Neuronal stem cell (in vitro differentiated cells): ENCODE data around the gene ASB2.

Experiments
- DNase-seq: peaks from one replicate; pipeline ENCODE4 v3.0.0-alpha.2; 2013; ENCODE audit warnings: low spot score
- H2AFZ ChIP-seq: one replicate; pipeline ENCODE4 v1.6.1; 2013; ENCODE audit warnings: mild to moderate bottlenecking, low read length, inconsistent platforms
- H2AK5ac ChIP-seq: 2 replicates; pipeline ENCODE4 v1.6.1; 2013; ENCODE audit warnings: low read depth, mild to moderate bottlenecking, inconsistent platforms, low read length, moderate library complexity, mixed read lengths
- H2BK120ac ChIP-seq: 2 replicates; pipeline ENCODE4 v1.6.1; 2013; ENCODE audit warnings: low read depth, mild to moderate bottlenecking, inconsistent platforms, low read length, moderate library complexity, mixed read lengths
- H2BK12ac ChIP-seq: one replicate; pipeline ENCODE4 v1.6.1; 2013; ENCODE audit warnings: low read length, inconsistent platforms
- H2BK15ac ChIP-seq: 2 replicates; pipeline ENCODE4 v1.6.1; 2013; ENCODE audit warnings: mild to moderate bottlenecking, low read length, inconsistent platforms, mixed read lengths
- H2BK5ac ChIP-seq: one replicate; pipeline ENCODE4 v1.6.1; 2013; ENCODE audit warnings: inconsistent platforms, mild to moderate bottlenecking, low read length, moderate library complexity
- H3K14ac ChIP-seq: one replicate; pipeline ENCODE4 v1.6.1; 2013; ENCODE audit warnings: low read length, inconsistent platforms
- H3K18ac ChIP-seq: 2 replicates; pipeline ENCODE4 v1.6.1; 2013; ENCODE audit warnings: low read length, inconsistent platforms
- H3K23ac ChIP-seq: 2 replicates; pipeline ENCODE4 v1.6.1; 2013; ENCODE audit warnings: low read depth, mild to moderate bottlenecking, mixed read lengths, low read length, inconsistent platforms; ENCODE audit not compliant: poor library complexity
- H3K27ac ChIP-seq: replicated peaks from 3 replicates; pipeline ENCODE4 v1.5.1; 2013; ENCODE audit warnings: low read length, inconsistent platforms
- H3K27me3 ChIP-seq, 3 experiments: 2 replicates each; pipeline ENCODE4 v1.6.1; 2013; ENCODE audit warnings: low read length in 3 of 3, mild to moderate bottlenecking in 2 of 3, inconsistent platforms in 1 of 3, low read depth in 1 of 3, mixed read lengths in 1 of 3, moderate library complexity in 1 of 3; ENCODE audit not compliant: control insufficient read depth in 3 of 3, insufficient read depth in 3 of 3
- H3K36me3 ChIP-seq, 2 donors: replicated peaks in 1 of 2; 2 replicates each; pipeline ENCODE4 v1.6.1; 2013; ENCODE audit warnings: low read length in 2 of 2; ENCODE audit not compliant: control insufficient read depth in 2 of 2, insufficient read depth in 2 of 2
- H3K4ac ChIP-seq: 2 replicates; pipeline ENCODE4 v1.6.1; 2013; ENCODE audit warnings: inconsistent platforms, mild to moderate bottlenecking, low read length, moderate library complexity
- H3K4me1 ChIP-seq, 2 donors: 1 replicate in 1 of 2; 2 replicates in 1 of 2; pipeline ENCODE4 v1.6.1; 2013; ENCODE audit warnings: low read length in 2 of 2, low read depth in 1 of 2; ENCODE audit not compliant: control insufficient read depth in 2 of 2, insufficient read depth in 1 of 2
- H3K4me2 ChIP-seq: one replicate; pipeline ENCODE4 v1.6.1; 2013; ENCODE audit warnings: mild to moderate bottlenecking, low read length, inconsistent platforms; ENCODE audit not compliant: insufficient read depth, poor library complexity, severe bottlenecking
- H3K4me3 ChIP-seq, 2 donors: 2 replicates each; pipeline ENCODE4 v1.5.1; 2013; ENCODE audit warnings: low read length in 2 of 2, mild to moderate bottlenecking in 2 of 2, inconsistent platforms in 1 of 2, moderate library complexity in 1 of 2
- H3K79me1 ChIP-seq: one replicate; pipeline ENCODE4 v1.6.1; 2013; ENCODE audit warnings: low read depth, mild to moderate bottlenecking, inconsistent platforms, low read length, moderate library complexity
- H3K9ac ChIP-seq: one replicate; pipeline ENCODE4 v1.6.1; 2013; ENCODE audit warnings: mild to moderate bottlenecking, low read depth, low read length, inconsistent platforms; ENCODE audit not compliant: poor library complexity
- H3K9me3 ChIP-seq, 2 donors: replicated peaks in 1 of 2; 2 replicates each; pipeline versions ENCODE3 to v1.6.1; 2013; ENCODE audit warnings: low read length in 2 of 2, mild to moderate bottlenecking in 2 of 2, inconsistent platforms in 1 of 2, low read depth in 1 of 2, mixed read lengths in 1 of 2, moderate library complexity in 1 of 2; ENCODE audit not compliant: control insufficient read depth in 2 of 2, insufficient read depth in 1 of 2
- H4K8ac ChIP-seq: one replicate; pipeline ENCODE4 v1.6.1; 2013; ENCODE audit warnings: low read depth, mild to moderate bottlenecking, inconsistent platforms, low read length, moderate library complexity
- H4K91ac ChIP-seq: one replicate; pipeline ENCODE4 v1.6.1; 2013; ENCODE audit warnings: low read length, low read depth, mild to moderate bottlenecking, inconsistent platforms; ENCODE audit not compliant: poor library complexity
- WGBS, 2 donors: extraction: QIAGEN DNeasy Blood & Tissue Kit; methylation state at CpG; one replicate each; pipeline ENCODE4 v1.1.7; 2013; ENCODE audit warnings: missing lambda C conversion rate in 2 of 2, mixed read lengths in 1 of 2; ENCODE audit not compliant: insufficient read length in 2 of 2, insufficient replicate concordance in 1 of 2; ENCODE audit errors: extremely low coverage in 2 of 2; 5-methylcytosine and 5-hydroxymethylcytosine counted together

The ASB2 gene

DNA sequence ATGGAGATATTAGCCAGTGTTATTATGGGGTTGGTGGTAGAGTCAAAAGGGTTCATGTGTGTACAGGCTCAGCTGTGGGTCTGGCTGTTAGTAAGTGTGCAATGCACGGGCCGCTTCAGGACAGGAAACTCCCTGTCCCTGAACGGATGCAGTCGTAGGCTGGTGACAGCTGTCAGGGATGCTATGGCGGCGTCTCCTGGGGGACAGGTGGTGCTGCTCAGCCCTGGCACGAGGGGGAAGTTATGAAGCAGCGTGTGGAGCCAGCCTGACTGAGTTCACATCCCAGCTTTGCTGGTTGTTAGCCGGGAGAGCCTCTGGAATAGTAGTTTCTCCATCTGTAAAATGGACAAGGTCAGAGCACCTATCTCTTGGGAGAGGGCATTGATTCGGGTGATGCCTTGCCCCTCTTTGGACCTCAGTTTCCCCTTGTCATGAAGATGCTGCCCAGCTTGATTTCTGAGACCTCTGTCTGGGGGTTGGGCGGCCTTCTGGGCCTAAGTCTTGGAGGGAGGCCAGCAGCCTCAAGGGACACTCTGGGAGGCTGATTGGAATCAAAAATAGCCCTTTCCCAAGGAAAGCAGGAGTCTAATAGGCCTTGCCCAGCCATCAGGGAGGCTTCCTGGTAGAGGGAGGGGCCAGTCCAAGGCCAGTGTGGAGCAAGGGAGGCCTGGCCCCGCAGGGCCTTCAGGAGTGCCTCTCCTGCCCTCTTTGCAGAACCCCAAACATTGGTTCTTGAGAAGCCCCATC lies 7.1 kb downstream of the ASB2 start:
- Histone ChIP-seq H3K4me3 (no peak overlapping the region), H3K27me3 (peaks cover 0 to 23% (median 0%) of the 10 kb centered on the region in 3 experiments), H3K36me3 (no peaks in the 10 kb centered on the region), H3K9me3 (no peaks in the 10 kb centered on the region), H2AFZ (no peak overlapping the region), H3K4ac (no peak overlapping the region), H2BK12ac (no peak overlapping the region), H4K8ac (no peak overlapping the region), H3K27ac (no peak overlapping the region), H3K4me2 (no peak overlapping the region), H2BK15ac (peak overlapping the region; percentile 15), H2BK5ac (no peak overlapping the region), H4K91ac (no peak overlapping the region), H3K79me1 (no peaks in the 10 kb centered on the region), H3K18ac (peak overlapping the region; percentile 23), H2AK5ac (peak overlapping the region; percentile 31), H3K23ac (no peak overlapping the region), H2BK120ac (no peak overlapping the region), H3K9ac (no peak overlapping the region), H3K14ac (no peak overlapping the region), H3K4me1 (peaks cover 0 to under 1% of the 10 kb centered on the region in 2 donors)
- DNase-seq: no peak
- WGBS, 2 donors: no CpG with 5 or more reads among the region's 12 CpGs

DNA sequence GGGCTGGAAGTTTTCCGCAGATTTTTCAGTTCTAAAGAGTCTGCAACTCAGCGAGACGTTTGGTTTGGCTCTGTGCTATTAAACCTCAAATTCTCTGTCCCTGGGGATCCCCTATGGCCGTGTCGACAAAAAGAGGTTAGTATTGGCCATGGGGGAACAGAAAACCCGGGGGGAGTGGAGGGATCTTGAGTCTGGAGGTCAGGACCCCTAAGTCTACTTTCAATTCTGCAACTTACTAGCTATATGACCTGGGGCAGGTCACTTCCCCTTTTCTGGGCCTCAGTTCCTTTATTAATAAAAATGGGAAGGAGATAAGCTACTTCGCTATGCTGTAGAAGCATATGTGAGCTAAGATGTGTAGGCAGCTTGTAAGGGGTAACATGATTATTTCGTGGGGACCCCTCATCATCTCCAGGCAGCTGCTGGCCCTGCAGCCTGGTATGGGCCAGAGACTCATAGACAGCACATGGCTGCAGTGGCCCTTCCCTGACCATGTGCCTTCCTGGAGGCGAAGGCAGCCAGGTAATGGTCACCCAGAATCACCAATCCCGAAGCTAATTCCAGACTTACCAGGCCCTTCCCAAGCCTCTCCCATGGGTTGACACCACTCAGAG lies 8.6 kb downstream of the ASB2 start:
- Histone ChIP-seq H3K4ac (no peak overlapping the region), H3K79me1 (no peaks in the 10 kb centered on the region), H3K18ac (peak overlapping the region; percentile 66), H3K4me3 (no peak overlapping the region), H3K14ac (no peak overlapping the region), H3K27me3 (peaks cover 0 to 21% (median 0%) of the 10 kb centered on the region in 3 experiments), H2BK5ac (peak overlapping the region; percentile 67), H4K91ac (no peak overlapping the region), H3K27ac (no peak overlapping the region), H2BK12ac (no peak overlapping the region), H3K4me1 (peaks cover 0 to 4% of the 10 kb centered on the region in 2 donors), H2BK120ac (no peak overlapping the region), H3K9ac (no peak overlapping the region), H3K36me3 (no peaks in the 10 kb centered on the region), H3K23ac (no peak overlapping the region), H3K4me2 (no peak overlapping the region), H2BK15ac (no peak overlapping the region), H2AFZ (no peak overlapping the region), H3K9me3 (no peaks in the 10 kb centered on the region), H2AK5ac (no peak overlapping the region), H4K8ac (no peak overlapping the region)
- DNase-seq: no peak
- no CpG with 5 or more reads among the region's 10 CpGs for WGBS, 2 donors

DNA sequence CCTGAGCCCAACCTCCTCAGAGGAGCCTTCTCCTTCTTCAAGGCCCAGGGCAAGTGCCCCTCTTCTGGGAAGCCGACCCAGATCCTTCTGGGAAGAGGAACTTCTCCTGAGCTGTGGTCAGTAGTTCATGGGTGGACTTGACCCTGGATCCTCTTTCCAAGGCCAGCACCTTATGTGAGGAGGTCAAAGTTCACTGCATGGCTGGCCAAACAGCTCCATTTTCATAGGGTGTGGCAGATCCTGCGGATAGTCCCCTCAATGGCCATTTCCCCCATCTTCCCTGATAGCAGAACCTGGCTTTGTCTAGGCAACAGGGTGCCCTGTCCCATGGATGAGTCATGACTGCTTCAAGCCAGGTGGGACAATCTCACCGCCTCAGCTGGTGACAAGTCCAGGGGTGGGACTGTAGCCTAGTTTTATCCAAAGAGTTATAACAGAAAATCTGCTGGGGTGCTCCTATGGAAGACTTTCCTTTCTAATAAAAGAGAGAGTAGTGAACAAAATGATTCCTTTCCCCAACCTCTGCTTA lies 10.4 kb downstream of the ASB2 start:
- Histone ChIP-seq H3K27me3 (peaks cover 0 to 16% (median 0%) of the 10 kb centered on the region in 3 experiments), H2BK12ac (no peak overlapping the region), H2AK5ac (no peak overlapping the region), H2BK120ac (no peak overlapping the region), H3K4me2 (no peak overlapping the region), H3K23ac (no peak overlapping the region), H3K4me1 (peaks cover 0 to 4% of the 10 kb centered on the region in 2 donors), H2AFZ (no peak overlapping the region), H3K27ac (no peak overlapping the region), H3K18ac (no peak overlapping the region), H2BK15ac (no peak overlapping the region), H3K36me3 (no peaks in the 10 kb centered on the region), H3K14ac (no peak overlapping the region), H3K4ac (no peak overlapping the region), H3K9ac (no peak overlapping the region), H3K79me1 (no peaks in the 10 kb centered on the region), H2BK5ac (no peak overlapping the region), H3K4me3 (no peak overlapping the region), H4K91ac (no peak overlapping the region), H3K9me3 (no peaks in the 10 kb centered on the region), H4K8ac (no peak overlapping the region)
- no peak for DNase-seq
- WGBS, 2 donors: no CpG with 5 or more reads among the region's 3 CpGs

DNA sequence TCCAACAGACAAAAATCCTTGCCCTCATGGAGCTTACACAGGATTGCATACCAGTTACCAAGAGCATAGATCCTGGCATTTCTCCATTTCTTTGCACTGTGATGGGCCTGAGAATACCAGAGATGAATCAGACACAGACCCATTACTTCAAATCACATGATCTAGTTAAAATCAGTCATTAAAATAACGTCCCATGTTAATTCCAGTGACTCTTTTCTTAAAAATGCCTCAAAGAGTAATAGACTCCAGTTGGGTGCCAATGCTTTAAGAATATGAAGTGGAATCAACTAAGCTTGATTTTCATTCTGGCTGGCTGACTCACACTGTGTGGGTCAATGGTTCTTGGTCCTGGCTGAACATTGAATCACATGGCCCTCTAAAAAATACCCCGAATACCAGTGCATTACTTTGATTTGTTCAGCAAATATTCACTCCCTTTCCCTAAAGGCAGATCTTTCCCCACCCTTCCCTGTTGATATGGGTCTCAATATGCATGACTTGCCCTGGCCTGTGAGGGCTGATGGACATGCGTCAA lies 11.0 kb downstream of the ASB2 start:
- WGBS, 2 donors: no CpG with 5 or more reads among the region's 3 CpGs
- no peak for DNase-seq
- H3K36me3 ChIP-seq: no peaks in the 10 kb centered on the region

More for the DNA sequence above, 11.0 kb downstream of the ASB2 start:
- Histone ChIP-seq H2BK12ac (no peak overlapping the region), H3K4me2 (no peak overlapping the region), H3K18ac (no peak overlapping the region), H4K8ac (no peak overlapping the region), H3K14ac (no peak overlapping the region), H3K4ac (no peak overlapping the region), H2AK5ac (no peak overlapping the region), H2BK120ac (no peak overlapping the region), H2BK5ac (no peak overlapping the region), H3K79me1 (no peaks in the 10 kb centered on the region), H3K4me3 (no peak overlapping the region), H4K91ac (no peak overlapping the region), H2BK15ac (no peak overlapping the region), H2AFZ (no peak overlapping the region), H3K27me3 (peaks cover 0 to 16% (median 0%) of the 10 kb centered on the region in 3 experiments), H3K27ac (no peak overlapping the region), H3K9me3 (no peaks in the 10 kb centered on the region), H3K9ac (no peak overlapping the region), H3K23ac (no peak overlapping the region), H3K4me1 (peaks cover 0 to 4% of the 10 kb centered on the region in 2 donors)
